Neuronal stem cell (in vitro differentiated cells): ENCODE results near the gene REPIN1.

Experiments used
- DNase-seq: peaks from one replicate; pipeline ENCODE4 v3.0.0-alpha.2; 2013; ENCODE audit warnings: low spot score
- H2AFZ ChIP-seq: one replicate; pipeline ENCODE4 v1.6.1; 2013; ENCODE audit warnings: mild to moderate bottlenecking, low read length, inconsistent platforms
- H2AK5ac ChIP-seq: 2 replicates; pipeline ENCODE4 v1.6.1; 2013; ENCODE audit warnings: low read depth, mild to moderate bottlenecking, inconsistent platforms, low read length, moderate library complexity, mixed read lengths
- H2BK120ac ChIP-seq: 2 replicates; pipeline ENCODE4 v1.6.1; 2013; ENCODE audit warnings: low read depth, mild to moderate bottlenecking, inconsistent platforms, low read length, moderate library complexity, mixed read lengths
- H2BK12ac ChIP-seq: one replicate; pipeline ENCODE4 v1.6.1; 2013; ENCODE audit warnings: low read length, inconsistent platforms
- H2BK15ac ChIP-seq: 2 replicates; pipeline ENCODE4 v1.6.1; 2013; ENCODE audit warnings: mild to moderate bottlenecking, low read length, inconsistent platforms, mixed read lengths
- H2BK5ac ChIP-seq: one replicate; pipeline ENCODE4 v1.6.1; 2013; ENCODE audit warnings: inconsistent platforms, mild to moderate bottlenecking, low read length, moderate library complexity
- H3K14ac ChIP-seq: one replicate; pipeline ENCODE4 v1.6.1; 2013; ENCODE audit warnings: low read length, inconsistent platforms
- H3K18ac ChIP-seq: 2 replicates; pipeline ENCODE4 v1.6.1; 2013; ENCODE audit warnings: low read length, inconsistent platforms
- H3K23ac ChIP-seq: 2 replicates; pipeline ENCODE4 v1.6.1; 2013; ENCODE audit warnings: low read depth, mild to moderate bottlenecking, mixed read lengths, low read length, inconsistent platforms; ENCODE audit not compliant: poor library complexity
- H3K27ac ChIP-seq: replicated peaks from 3 replicates; pipeline ENCODE4 v1.5.1; 2013; ENCODE audit warnings: low read length, inconsistent platforms
- H3K27me3 ChIP-seq, 3 experiments: 2 replicates each; pipeline ENCODE4 v1.6.1; 2013; ENCODE audit warnings: low read length in 3 of 3, mild to moderate bottlenecking in 2 of 3, inconsistent platforms in 1 of 3, low read depth in 1 of 3, mixed read lengths in 1 of 3, moderate library complexity in 1 of 3; ENCODE audit not compliant: control insufficient read depth in 3 of 3, insufficient read depth in 3 of 3
- H3K36me3 ChIP-seq, 2 donors: replicated peaks in 1 of 2; 2 replicates each; pipeline ENCODE4 v1.6.1; 2013; ENCODE audit warnings: low read length in 2 of 2; ENCODE audit not compliant: control insufficient read depth in 2 of 2, insufficient read depth in 2 of 2
- H3K4ac ChIP-seq: 2 replicates; pipeline ENCODE4 v1.6.1; 2013; ENCODE audit warnings: inconsistent platforms, mild to moderate bottlenecking, low read length, moderate library complexity
- H3K4me1 ChIP-seq, 2 donors: 1 replicate in 1 of 2; 2 replicates in 1 of 2; pipeline ENCODE4 v1.6.1; 2013; ENCODE audit warnings: low read length in 2 of 2, low read depth in 1 of 2; ENCODE audit not compliant: control insufficient read depth in 2 of 2, insufficient read depth in 1 of 2
- H3K4me2 ChIP-seq: one replicate; pipeline ENCODE4 v1.6.1; 2013; ENCODE audit warnings: mild to moderate bottlenecking, low read length, inconsistent platforms; ENCODE audit not compliant: insufficient read depth, poor library complexity, severe bottlenecking
- H3K4me3 ChIP-seq, 2 donors: 2 replicates each; pipeline ENCODE4 v1.5.1; 2013; ENCODE audit warnings: low read length in 2 of 2, mild to moderate bottlenecking in 2 of 2, inconsistent platforms in 1 of 2, moderate library complexity in 1 of 2
- H3K79me1 ChIP-seq: one replicate; pipeline ENCODE4 v1.6.1; 2013; ENCODE audit warnings: low read depth, mild to moderate bottlenecking, inconsistent platforms, low read length, moderate library complexity
- H3K9ac ChIP-seq: one replicate; pipeline ENCODE4 v1.6.1; 2013; ENCODE audit warnings: mild to moderate bottlenecking, low read depth, low read length, inconsistent platforms; ENCODE audit not compliant: poor library complexity
- H3K9me3 ChIP-seq, 2 donors: replicated peaks in 1 of 2; 2 replicates each; pipeline versions ENCODE3 to v1.6.1; 2013; ENCODE audit warnings: low read length in 2 of 2, mild to moderate bottlenecking in 2 of 2, inconsistent platforms in 1 of 2, low read depth in 1 of 2, mixed read lengths in 1 of 2, moderate library complexity in 1 of 2; ENCODE audit not compliant: control insufficient read depth in 2 of 2, insufficient read depth in 1 of 2
- H4K8ac ChIP-seq: one replicate; pipeline ENCODE4 v1.6.1; 2013; ENCODE audit warnings: low read depth, mild to moderate bottlenecking, inconsistent platforms, low read length, moderate library complexity
- H4K91ac ChIP-seq: one replicate; pipeline ENCODE4 v1.6.1; 2013; ENCODE audit warnings: low read length, low read depth, mild to moderate bottlenecking, inconsistent platforms; ENCODE audit not compliant: poor library complexity
- WGBS, 2 donors: extraction: QIAGEN DNeasy Blood & Tissue Kit; methylation state at CpG; one replicate each; pipeline ENCODE4 v1.1.7; 2013; ENCODE audit warnings: missing lambda C conversion rate in 2 of 2, mixed read lengths in 1 of 2; ENCODE audit not compliant: insufficient read length in 2 of 2, insufficient replicate concordance in 1 of 2; ENCODE audit errors: extremely low coverage in 2 of 2; 5-methylcytosine and 5-hydroxymethylcytosine counted together

REPIN1 gene

DNA sequence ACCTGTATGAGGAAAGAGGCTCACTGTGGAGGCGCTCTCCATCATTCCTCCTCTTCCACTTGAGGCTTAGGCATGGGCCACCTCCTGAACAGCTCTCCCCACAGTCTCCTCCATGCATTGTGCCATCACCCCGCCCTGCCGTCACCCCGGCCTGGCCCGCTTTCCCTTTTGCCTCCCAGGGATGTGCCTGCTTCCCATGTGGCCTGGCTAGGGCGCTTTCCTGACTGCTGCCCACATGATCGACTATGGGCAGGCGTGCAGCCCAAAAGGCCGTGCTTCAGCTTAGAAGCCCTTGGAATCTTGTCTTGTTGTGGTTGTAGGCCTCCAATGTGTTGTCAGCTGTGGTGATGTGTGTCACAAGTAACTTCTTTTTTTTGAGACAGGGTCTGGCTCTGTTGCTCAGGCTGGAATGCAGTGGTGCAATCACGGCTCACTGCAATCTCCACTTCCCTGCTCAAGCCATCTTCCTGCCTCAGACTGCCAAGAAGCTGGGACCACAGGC, 43.5 kb upstream of the REPIN1 start:
- Histone ChIP-seq H2AFZ (peak overlapping the region; percentile 83), H3K9me3 (no peaks in the 10 kb centered on the region), H3K79me1 (no peaks in the 10 kb centered on the region), H3K4me2 (no peak overlapping the region), H3K36me3 (no peaks in the 10 kb centered on the region), H3K4ac (no peak overlapping the region), H2AK5ac (no peak overlapping the region), H3K4me1 (peaks cover 4 to 8% of the 10 kb centered on the region in 2 donors), H3K4me3 (no peak overlapping the region), H2BK120ac (no peak overlapping the region), H3K27ac (no peak overlapping the region), H4K91ac (no peak overlapping the region), H2BK5ac (no peak overlapping the region), H4K8ac (no peak overlapping the region), H2BK12ac (no peak overlapping the region), H3K14ac (no peak overlapping the region), H2BK15ac (no peak overlapping the region), H3K18ac (peak overlapping the region; percentile 38), H3K27me3 (peaks cover 0 to 2% (median 0%) of the 10 kb centered on the region in 3 experiments), H3K9ac (no peak overlapping the region), H3K23ac (peak overlapping the region; percentile 62)
- no CpG with 5 or more reads among the region's 10 CpGs for WGBS, 2 donors
- no peak for DNase-seq

DNA sequence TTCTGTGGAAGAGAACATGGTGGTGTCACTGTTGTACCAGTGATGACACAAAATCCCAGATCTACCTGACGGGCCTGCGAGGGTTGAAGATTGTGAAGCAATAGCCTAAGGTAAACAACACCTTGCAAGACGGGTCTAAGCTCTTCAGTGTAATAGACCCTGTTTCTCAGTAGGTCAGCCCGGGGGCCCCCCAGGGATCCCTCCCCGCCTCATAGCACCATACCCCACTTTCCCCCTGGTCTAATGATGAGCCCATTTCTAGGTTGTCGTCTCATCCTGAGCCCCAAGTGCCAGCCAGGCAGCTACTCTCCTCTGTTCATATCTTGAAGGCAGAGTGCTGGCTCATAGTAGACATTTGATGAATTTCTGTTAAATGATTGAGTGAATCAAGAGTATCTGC, 42.7 kb upstream of the REPIN1 start:
- Histone ChIP-seq H3K27ac (no peak overlapping the region), H3K4ac (no peak overlapping the region), H3K4me3 (no peak overlapping the region), H3K23ac (no peak overlapping the region), H3K18ac (no peak overlapping the region), H3K36me3 (no peaks in the 10 kb centered on the region), H3K9ac (no peak overlapping the region), H3K9me3 (no peaks in the 10 kb centered on the region), H3K27me3 (peaks cover 0 to 2% (median 0%) of the 10 kb centered on the region in 3 experiments), H3K79me1 (no peaks in the 10 kb centered on the region), H4K91ac (no peak overlapping the region), H2BK12ac (no peak overlapping the region), H2BK15ac (no peak overlapping the region), H4K8ac (no peak overlapping the region), H2BK5ac (no peak overlapping the region), H2AFZ (no peak overlapping the region), H2BK120ac (no peak overlapping the region), H3K4me1 (peaks cover 4 to 8% of the 10 kb centered on the region in 2 donors), H2AK5ac (no peak overlapping the region), H3K14ac (no peak overlapping the region), H3K4me2 (no peak overlapping the region)
- no CpG with 5 or more reads among the region's 6 CpGs for WGBS, 2 donors
- no peak for DNase-seq

DNA sequence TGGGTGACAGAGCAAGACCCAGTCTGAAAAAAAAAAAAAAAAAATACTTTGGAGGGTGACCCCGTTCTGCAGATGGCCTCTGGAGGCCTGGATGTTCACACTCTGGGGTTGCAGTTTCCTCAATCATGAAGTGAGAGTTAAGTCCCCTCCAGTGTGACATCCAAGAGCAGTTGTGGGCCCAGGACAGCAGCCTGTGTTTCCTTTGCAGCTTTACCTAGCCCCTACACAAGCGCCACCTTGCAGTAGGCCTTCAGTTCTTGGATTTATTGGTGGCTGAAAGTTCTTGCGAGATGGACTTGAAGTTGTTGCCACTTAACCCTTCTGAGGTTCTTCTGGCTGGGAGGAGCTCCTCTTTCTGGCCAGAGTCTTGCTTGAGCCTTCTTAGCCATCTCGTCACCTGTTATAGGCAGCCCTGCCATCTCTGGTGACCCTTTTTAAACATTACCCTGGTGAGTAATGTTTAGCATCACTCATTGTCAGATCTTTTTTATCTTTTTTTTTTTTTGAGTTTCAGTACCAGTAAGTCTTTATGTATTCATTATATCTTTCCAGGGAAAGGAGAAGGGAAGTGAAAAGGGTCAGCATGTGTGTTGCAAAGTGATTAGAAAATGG, 41.9 kb upstream of the REPIN1 start:
- no peak overlapping the region for H2BK120ac ChIP-seq
- H3K9me3 ChIP-seq, result no peaks in the 10 kb centered on the region
- no peak overlapping the region for H2BK12ac ChIP-seq
- no peak overlapping the region for H3K18ac ChIP-seq
- no peak overlapping the region for H3K4ac ChIP-seq
- no peak overlapping the region for H3K14ac ChIP-seq
- no peak overlapping the region for H3K23ac ChIP-seq
- H3K27ac ChIP-seq, result no peak overlapping the region
- H4K8ac ChIP-seq, result no peak overlapping the region
- DNase-seq, result no peak
- no peak overlapping the region for H2AK5ac ChIP-seq
- H3K27me3 ChIP-seq, result peaks cover 0 to 6% (median 0%) of the 10 kb centered on the region in 3 experiments
- no peaks in the 10 kb centered on the region for H3K79me1 ChIP-seq
- H2BK15ac ChIP-seq, result no peak overlapping the region
- no peak overlapping the region for H3K4me2 ChIP-seq
- WGBS, 2 donors, result no CpG with 5 or more reads among the region's 4 CpGs
- no peak overlapping the region for H2BK5ac ChIP-seq
- H3K9ac ChIP-seq, result no peak overlapping the region
- peaks cover 4 to 8% of the 10 kb centered on the region in 2 donors for H3K4me1 ChIP-seq
- H2AFZ ChIP-seq, result no peak overlapping the region
- no peak overlapping the region for H3K4me3 ChIP-seq
- no peak overlapping the region for H4K91ac ChIP-seq
- no peaks in the 10 kb centered on the region for H3K36me3 ChIP-seq

DNA sequence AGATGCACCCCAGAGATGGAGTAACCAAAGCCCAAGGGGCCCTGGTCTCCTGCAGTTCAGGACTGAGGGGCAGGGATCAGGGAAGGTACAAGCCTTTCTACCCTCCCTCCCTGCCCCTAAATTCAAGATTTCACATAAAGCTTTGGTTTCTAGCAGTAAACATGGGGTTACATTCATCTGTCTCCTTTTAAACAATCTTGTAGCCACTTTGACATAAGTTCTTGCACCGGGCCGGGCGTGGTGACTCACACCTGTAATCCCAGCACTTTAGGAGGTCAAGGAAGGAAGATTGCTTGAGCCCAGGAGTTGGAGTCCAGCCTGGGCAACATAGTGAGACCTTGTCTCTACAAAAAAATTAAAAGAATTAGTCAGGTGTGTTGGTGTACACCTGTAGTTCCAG, 41.3 kb upstream of the REPIN1 start:
- no CpG with 5 or more reads among the region's 3 CpGs for WGBS, 2 donors
- Histone ChIP-seq H2BK5ac (no peak overlapping the region), H2BK12ac (no peak overlapping the region), H3K9ac (no peak overlapping the region), H2BK120ac (no peak overlapping the region), H2BK15ac (no peak overlapping the region), H3K36me3 (no peaks in the 10 kb centered on the region), H3K4me3 (no peak overlapping the region), H3K27ac (no peak overlapping the region), H4K91ac (no peak overlapping the region), H3K18ac (no peak overlapping the region), H3K9me3 (no peaks in the 10 kb centered on the region), H3K14ac (no peak overlapping the region), H3K27me3 (peaks cover 0 to 6% (median 0%) of the 10 kb centered on the region in 3 experiments), H4K8ac (no peak overlapping the region), H3K4me1 (peaks cover 4 to 8% of the 10 kb centered on the region in 2 donors), H3K4me2 (no peak overlapping the region), H3K79me1 (no peaks in the 10 kb centered on the region), H2AFZ (no peak overlapping the region), H3K4ac (no peak overlapping the region), H2AK5ac (no peak overlapping the region), H3K23ac (no peak overlapping the region)
- DNase-seq, result no peak
